ENCODE results near the gene PCDHGC5. TPM values are rescaled to one million over a fixed set of nuclear protein-coding genes. Genes with fewer than 3 reads are reported as not detected.

PCDHGC5 gene
- polyA plus RNA-seq, 1 experiment, result 2.4 TPM

DNA sequence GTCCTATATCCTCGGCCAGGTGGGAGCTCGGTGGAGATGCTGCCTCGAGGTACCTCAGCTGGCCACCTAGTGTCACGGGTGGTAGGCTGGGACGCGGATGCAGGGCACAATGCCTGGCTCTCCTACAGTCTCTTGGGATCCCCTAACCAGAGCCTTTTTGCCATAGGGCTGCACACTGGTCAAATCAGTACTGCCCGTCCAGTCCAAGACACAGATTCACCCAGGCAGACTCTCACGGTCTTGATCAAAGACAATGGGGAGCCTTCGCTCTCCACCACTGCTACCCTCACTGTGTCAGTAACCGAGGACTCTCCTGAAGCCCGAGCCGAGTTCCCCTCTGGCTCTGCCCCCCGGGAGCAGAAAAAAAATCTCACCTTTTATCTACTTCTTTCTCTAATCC lies 11.1 kb upstream of the PCDHGC5 start:
- no peaks in the 10 kb centered on the region for H3K27me3 ChIP-seq (ENCODE audit: control insufficient read depth, insufficient read depth, low read length)
- no peak for DNase-seq (ENCODE audit: low read depth, low spot score)
- H3K4me3 ChIP-seq (ENCODE audit: low read depth, low read length), result peak overlapping the region; percentile 82
- TF ChIP-seq, protein P1, sequence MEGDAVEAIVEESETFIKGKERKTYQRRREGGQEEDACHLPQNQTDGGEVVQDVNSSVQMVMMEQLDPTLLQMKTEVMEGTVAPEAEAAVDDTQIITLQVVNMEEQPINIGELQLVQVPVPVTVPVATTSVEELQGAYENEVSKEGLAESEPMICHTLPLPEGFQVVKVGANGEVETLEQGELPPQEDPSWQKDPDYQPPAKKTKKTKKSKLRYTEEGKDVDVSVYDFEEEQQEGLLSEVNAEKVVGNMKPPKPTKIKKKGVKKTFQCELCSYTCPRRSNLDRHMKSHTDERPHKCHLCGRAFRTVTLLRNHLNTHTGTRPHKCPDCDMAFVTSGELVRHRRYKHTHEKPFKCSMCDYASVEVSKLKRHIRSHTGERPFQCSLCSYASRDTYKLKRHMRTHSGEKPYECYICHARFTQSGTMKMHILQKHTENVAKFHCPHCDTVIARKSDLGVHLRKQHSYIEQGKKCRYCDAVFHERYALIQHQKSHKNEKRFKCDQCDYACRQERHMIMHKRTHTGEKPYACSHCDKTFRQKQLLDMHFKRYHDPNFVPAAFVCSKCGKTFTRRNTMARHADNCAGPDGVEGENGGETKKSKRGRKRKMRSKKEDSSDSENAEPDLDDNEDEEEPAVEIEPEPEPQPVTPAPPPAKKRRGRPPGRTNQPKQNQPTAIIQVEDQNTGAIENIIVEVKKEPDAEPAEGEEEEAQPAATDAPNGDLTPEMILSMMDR (IDR thresholded peaks at IDR 0.05; ENCODE audit: low read depth, low read length), result no peak
- no peak overlapping the region for H3K27ac ChIP-seq (ENCODE audit: low read depth, low read length)
- POLR2A ChIA-PET, result interaction anchor here (1.8 kb wide), 1 partner anchor 44 kb away, joined by 6 read pairs; no protein-coding TSS in a partner anchor
- CTCF ChIA-PET, result interaction anchor here (0.6 to 7.4 kb wide), 9 partner anchors 18 to 95 kb away, joined by 3 to 68 read pairs (median 5); partner anchors contain the start of gene PCDHGB5
- H3K9me3 ChIP-seq (ENCODE audit: control insufficient read depth, insufficient read depth, low read length), result no peaks in the 10 kb centered on the region; the same call in 1 of the 2 replicates

DNA sequence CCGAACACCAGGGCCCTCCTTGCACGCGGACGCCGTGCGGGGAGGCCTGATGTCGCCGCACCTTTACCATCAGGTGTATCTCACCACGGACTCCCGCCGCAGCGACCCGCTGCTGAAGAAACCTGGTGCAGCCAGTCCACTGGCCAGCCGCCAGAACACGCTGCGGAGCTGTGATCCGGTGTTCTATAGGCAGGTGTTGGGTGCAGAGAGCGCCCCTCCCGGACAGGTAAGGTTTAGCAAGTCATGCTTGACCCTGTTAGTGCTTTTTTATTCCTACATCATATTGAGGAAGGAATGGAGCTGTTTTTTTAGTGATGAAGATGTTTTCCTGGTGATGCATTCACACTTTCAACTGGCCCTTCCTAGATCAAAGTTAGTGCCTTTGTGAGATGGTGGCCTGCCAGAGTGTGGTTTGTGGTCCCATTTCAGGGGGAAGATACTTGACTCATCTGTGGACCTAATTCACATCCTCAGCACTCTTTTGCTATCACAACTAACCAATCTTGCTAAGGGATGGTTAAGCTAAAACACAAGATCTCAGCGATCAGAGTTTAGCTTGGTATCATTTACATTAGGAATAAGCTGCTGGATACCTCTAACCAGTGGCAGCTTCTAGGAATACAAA lies 10.4 kb upstream of the PCDHGC5 start:
- no peak for DNase-seq (ENCODE audit: low read depth, low spot score)
- CTCF ChIA-PET, result interaction anchor here (0.5 to 7.4 kb wide), 13 partner anchors 14 to 81 kb away, joined by 3 to 68 read pairs (median 5); partner anchors contain the start of genes PCDHGB5 and PCDHGB7

DNA sequence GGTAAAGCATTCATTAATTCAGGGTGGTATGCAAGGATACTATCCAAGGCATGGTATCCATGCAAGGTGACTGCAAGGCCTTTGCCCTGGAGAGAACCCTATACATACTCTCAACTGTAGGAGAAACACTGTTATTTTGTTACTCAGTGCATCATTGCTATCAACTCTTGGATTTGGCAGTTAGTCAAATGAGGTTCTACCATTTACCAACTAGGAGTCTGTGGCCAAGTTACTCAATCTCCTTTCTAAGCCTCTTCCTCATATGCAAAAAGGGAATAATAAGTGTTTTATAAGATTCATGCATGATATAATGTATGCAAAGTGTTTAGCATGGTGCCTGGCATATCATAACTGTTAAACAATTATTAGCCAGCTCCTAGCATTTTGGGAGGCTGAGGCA lies 9.1 kb upstream of the PCDHGC5 start:
- H3K27ac ChIP-seq (ENCODE audit: low read depth, low read length), result no peak overlapping the region
- no peak for DNase-seq (ENCODE audit: low read depth, low spot score)
- H3K9me3 ChIP-seq (ENCODE audit: control insufficient read depth, insufficient read depth, low read length), result peaks cover 4% of the 10 kb centered on the region
- TF ChIP-seq, protein P1 (IDR thresholded peaks at IDR 0.05; ENCODE audit: low read depth, low read length), result no peak
- ChIA-PET POLR2A (no interaction called here), CTCF (interaction anchor here (1.0 to 2.1 kb wide), 4 partner anchors 9 to 84 kb away, joined by 3 to 7 read pairs (median 4); partner anchors contain the start of gene PCDHGC5)
- H3K4me3 ChIP-seq (ENCODE audit: low read depth, low read length), result peak overlapping the region; percentile 82
- H3K27me3 ChIP-seq (ENCODE audit: control insufficient read depth, insufficient read depth, low read length), result no peaks in the 10 kb centered on the region

More for the DNA sequence above, 10.4 kb upstream of the PCDHGC5 start:
- no peaks in the 10 kb centered on the region; the same call in 1 of the 2 replicates for H3K9me3 ChIP-seq (ENCODE audit: control insufficient read depth, insufficient read depth, low read length)
- no peak overlapping the region for H3K27ac ChIP-seq (ENCODE audit: low read depth, low read length)
- POLR2A ChIA-PET, result no interaction called here
- H3K27me3 ChIP-seq (ENCODE audit: control insufficient read depth, insufficient read depth, low read length), result no peaks in the 10 kb centered on the region
- TF ChIP-seq, protein P1 (IDR thresholded peaks at IDR 0.05; ENCODE audit: low read depth, low read length), result peak; percentile 39; the same call in 1 of the 2 replicates
- H3K4me3 ChIP-seq (ENCODE audit: low read depth, low read length), result peak overlapping the region; percentile 82

DNA sequence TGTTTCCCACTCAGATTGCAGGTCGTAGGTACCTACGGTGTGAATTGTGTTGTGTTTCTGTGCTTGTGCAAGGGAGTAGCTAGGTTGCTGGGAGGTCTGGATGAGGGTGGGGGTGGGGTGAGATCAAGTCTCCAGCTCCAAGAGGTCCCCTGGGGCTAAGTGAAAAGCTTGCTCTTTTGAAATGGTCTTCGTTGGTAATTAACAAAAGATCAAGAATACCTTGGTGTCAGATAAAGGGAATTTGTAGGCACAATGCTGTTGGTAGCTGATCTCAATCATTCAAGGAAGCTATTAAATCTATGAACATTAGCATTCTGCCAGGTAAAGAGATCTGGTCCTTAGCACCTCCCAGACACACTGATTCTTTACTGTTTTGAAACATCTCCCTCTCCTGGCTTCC lies 5.0 kb upstream of the PCDHGC5 start:
- H3K9me3 ChIP-seq (ENCODE audit: control insufficient read depth, insufficient read depth, low read length), result peaks cover 16% of the 10 kb centered on the region
- no peak for DNase-seq (ENCODE audit: low read depth, low spot score)
- H3K27ac ChIP-seq (ENCODE audit: low read depth, low read length), result no peak overlapping the region
- no peaks in the 10 kb centered on the region for H3K27me3 ChIP-seq (ENCODE audit: control insufficient read depth, insufficient read depth, low read length)
- ChIA-PET CTCF (interaction anchor here (1.0 to 1.4 kb wide), 5 partner anchors 28 to 83 kb away, joined by 3 to 7 read pairs (median 6); no protein-coding TSS in a partner anchor), POLR2A (interaction anchor here (0.8 kb wide), 1 partner anchor 9 kb away, joined by 3 read pairs; the partner anchor contains the start of gene PCDHGC3)
- H3K4me3 ChIP-seq (ENCODE audit: low read depth, low read length), result no peak overlapping the region
- TF ChIP-seq, protein P1 (IDR thresholded peaks at IDR 0.05; ENCODE audit: low read depth, low read length), result no peak

DNA sequence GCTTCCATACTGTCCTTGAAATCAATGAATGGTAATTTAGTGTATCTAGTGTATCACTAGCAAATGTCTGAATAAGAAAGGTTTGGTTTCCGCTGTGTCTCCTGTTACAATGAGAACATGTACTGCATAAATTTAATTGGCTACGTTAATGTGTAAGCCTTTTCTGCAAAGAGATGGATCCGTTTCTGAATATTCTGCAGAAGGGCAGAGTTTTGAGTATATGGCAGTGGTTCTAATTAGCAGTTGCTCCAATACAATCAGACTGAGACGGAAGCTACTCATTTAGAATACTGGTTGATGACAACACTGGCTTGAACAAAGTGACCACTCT lies 4.6 kb upstream of the PCDHGC5 start:
- Histone ChIP-seq H3K9me3 (ENCODE audit: control insufficient read depth, insufficient read depth, low read length) (peaks cover 16% of the 10 kb centered on the region), H3K27me3 (ENCODE audit: control insufficient read depth, insufficient read depth, low read length) (no peaks in the 10 kb centered on the region), H3K4me3 (ENCODE audit: low read depth, low read length) (no peak overlapping the region), H3K27ac (ENCODE audit: low read depth, low read length) (no peak overlapping the region)
- ChIA-PET POLR2A (interaction anchor here (0.8 kb wide), 1 partner anchor 9 kb away, joined by 3 read pairs; the partner anchor contains the start of gene PCDHGC3), CTCF (interaction anchor here (1.0 to 1.4 kb wide), 5 partner anchors 28 to 83 kb away, joined by 3 to 7 read pairs (median 6); no protein-coding TSS in a partner anchor)
- TF ChIP-seq, protein P1 (IDR thresholded peaks at IDR 0.05; ENCODE audit: low read depth, low read length), result no peak
- DNase-seq (ENCODE audit: low read depth, low spot score), result no peak

Data from AG04450 (cell line).